GM19372 (cell line): ENCODE data around the gene WNT4.

Experiments
- ATAC-seq: cut with Tn5 transposase; IDR thresholded peaks from one replicate; pipeline ENCODE4 v1.9.1; 2021; ENCODE audit warnings: mild to moderate bottlenecking, low read depth, moderate library complexity; ENCODE audit not compliant: unreplicated experiment

WNT4 gene

GRCh38 chr1:22132517-22133235 lies 10.2 kb downstream of the WNT4 start:
- ATAC-seq = no peak

GRCh38 chr1:22131875-22132486 lies 10.9 kb downstream of the WNT4 start:
- ATAC-seq = no peak

GRCh38 chr1:22131062-22131461 lies 11.8 kb downstream of the WNT4 start:
- ATAC-seq = no peak

- ATAC-seq = no peak
These were observed 13.3 kb downstream of the WNT4 start for GRCh38 chr1:22129501-22130117.

GRCh38 chr1:22128392-22128791 lies 14.5 kb downstream of the WNT4 start:
- no peak for ATAC-seq

- ATAC-seq = no peak
These were observed 15.2 kb downstream of the WNT4 start for GRCh38 chr1:22127731-22128130.

GRCh38 chr1:22127248-22127647 lies 15.6 kb downstream of the WNT4 start:
- no peak for ATAC-seq

GRCh38 chr1:22126531-22126930 lies 16.4 kb downstream of the WNT4 start:
- ATAC-seq = no peak

GRCh38 chr1:22124592-22125229 lies 18.2 kb downstream of the WNT4 start:
- no peak for ATAC-seq

GRCh38 chr1:22123901-22124404 lies 18.9 kb downstream of the WNT4 start:
- ATAC-seq = no peak

- no peak for ATAC-seq
These were observed 19.9 kb downstream of the WNT4 start for GRCh38 chr1:22123071-22123390.

- no peak for ATAC-seq
These were observed 20.4 kb downstream of the WNT4 start for GRCh38 chr1:22122273-22123070.

GRCh38 chr1:22121421-22121911 lies 21.4 kb downstream of the WNT4 start:
- no peak for ATAC-seq

GRCh38 chr1:22120469-22120790 lies 22.5 kb downstream of the WNT4 start:
- ATAC-seq = no peak

- no peak for ATAC-seq
These were observed 23.1 kb downstream of the WNT4 start for GRCh38 chr1:22119626-22120468.

- ATAC-seq = no peak
These were observed 24.5 kb downstream of the WNT4 start for GRCh38 chr1:22118291-22118992.

- ATAC-seq = no peak
These were observed 25.0 kb downstream of the WNT4 start for GRCh38 chr1:22117851-22118250.

- no peak for ATAC-seq
These were observed 25.7 kb downstream of the WNT4 start for GRCh38 chr1:22117238-22117637.

- ATAC-seq = no peak
These were observed 27.6 kb downstream of the WNT4 start for GRCh38 chr1:22115286-22115685.
